SU-DHL-6 (cell line): ENCODE measurements around the gene BOD1.

Source experiments
- EZH2phosphoT487 ChIP-seq: fragments of 200-600 bp; sonication (generic), shearing (Covaris generic); conservative IDR thresholded peaks from 2 replicates; pipeline ENCODE4 v1.6.1; 2018; ENCODE audit warnings: mild to moderate bottlenecking, antibody characterized with exemption, low read length, moderate library complexity, mixed read lengths
- TF ChIP-seq, protein P1 (sequence below): fragments of 200-600 bp; sonication (generic); IDR thresholded peaks from one replicate; pipeline ENCODE4 v1.5.1; 2017; ENCODE audit warnings: antibody characterized with exemption, mild to moderate bottlenecking, low read length, moderate library complexity; ENCODE audit not compliant: insufficient read depth, poor library complexity, severe bottlenecking

DNA sequence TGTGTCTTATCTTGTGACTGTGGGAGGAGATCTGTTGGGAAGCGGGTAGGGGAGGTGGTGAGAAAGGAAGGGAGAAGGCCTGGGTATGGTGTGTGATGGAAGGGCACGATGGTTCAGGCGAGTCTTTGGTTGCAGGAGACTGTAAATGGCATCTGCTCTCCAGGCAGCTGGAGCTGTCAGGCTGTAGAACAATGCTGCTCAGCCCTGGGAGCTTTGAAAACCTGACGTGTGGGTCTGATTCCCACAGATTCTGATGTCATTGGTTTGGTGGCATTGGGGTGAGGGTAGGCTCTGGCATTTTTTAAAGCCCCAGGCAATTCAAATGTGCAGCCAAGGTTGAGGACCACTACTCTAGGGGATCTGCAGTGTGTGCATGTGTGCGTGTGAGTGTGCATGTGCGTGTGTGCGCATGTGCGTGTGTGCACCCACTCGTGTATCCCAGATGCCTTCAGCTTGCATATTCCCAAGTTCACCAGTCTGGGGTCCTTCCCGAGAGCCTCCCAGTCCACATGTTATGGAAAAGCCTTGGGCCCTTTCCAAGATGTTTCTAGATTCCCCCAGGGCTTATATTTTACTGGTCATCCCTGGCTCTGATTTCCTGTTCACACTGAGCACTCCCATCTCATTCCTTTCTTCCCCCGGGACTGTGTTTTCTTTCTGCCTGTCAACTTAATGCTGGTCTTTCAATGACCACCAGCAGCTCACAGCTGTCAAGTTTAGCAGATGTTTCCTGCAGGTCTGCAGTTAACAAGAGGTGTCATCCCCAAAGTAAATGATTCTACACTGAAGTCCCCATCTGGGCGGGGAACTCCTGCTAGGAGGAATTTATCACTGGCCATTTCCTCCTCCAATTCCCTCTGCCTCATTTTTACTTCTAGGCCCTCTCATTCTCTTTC, 34.0 kb downstream of the BOD1 start:
- TF ChIP-seq, protein P1, sequence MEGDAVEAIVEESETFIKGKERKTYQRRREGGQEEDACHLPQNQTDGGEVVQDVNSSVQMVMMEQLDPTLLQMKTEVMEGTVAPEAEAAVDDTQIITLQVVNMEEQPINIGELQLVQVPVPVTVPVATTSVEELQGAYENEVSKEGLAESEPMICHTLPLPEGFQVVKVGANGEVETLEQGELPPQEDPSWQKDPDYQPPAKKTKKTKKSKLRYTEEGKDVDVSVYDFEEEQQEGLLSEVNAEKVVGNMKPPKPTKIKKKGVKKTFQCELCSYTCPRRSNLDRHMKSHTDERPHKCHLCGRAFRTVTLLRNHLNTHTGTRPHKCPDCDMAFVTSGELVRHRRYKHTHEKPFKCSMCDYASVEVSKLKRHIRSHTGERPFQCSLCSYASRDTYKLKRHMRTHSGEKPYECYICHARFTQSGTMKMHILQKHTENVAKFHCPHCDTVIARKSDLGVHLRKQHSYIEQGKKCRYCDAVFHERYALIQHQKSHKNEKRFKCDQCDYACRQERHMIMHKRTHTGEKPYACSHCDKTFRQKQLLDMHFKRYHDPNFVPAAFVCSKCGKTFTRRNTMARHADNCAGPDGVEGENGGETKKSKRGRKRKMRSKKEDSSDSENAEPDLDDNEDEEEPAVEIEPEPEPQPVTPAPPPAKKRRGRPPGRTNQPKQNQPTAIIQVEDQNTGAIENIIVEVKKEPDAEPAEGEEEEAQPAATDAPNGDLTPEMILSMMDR, result no peak
- TF ChIP-seq EZH2phosphoT487, result no peak
